DOHH2 (cell line): ENCODE data around the gene ELAPOR1.

ENCODE experiments used
- EZH2phosphoT487 ChIP-seq: fragments of 200-600 bp; sonication (generic); IDR thresholded peaks from 2 replicates; pipeline ENCODE4 v1.6.1; 2017; ENCODE audit warnings: borderline replicate concordance, mild to moderate bottlenecking, antibody characterized with exemption, low read length, moderate library complexity, mixed read lengths
- TF ChIP-seq, protein P1 (sequence below): fragments of 200-600 bp; sonication (generic); IDR thresholded peaks from one replicate; pipeline ENCODE4 v1.5.1; 2014; ENCODE audit warnings: antibody characterized with exemption, mild to moderate bottlenecking, low read depth, low read length; ENCODE audit not compliant: poor library complexity, severe bottlenecking

DNA sequence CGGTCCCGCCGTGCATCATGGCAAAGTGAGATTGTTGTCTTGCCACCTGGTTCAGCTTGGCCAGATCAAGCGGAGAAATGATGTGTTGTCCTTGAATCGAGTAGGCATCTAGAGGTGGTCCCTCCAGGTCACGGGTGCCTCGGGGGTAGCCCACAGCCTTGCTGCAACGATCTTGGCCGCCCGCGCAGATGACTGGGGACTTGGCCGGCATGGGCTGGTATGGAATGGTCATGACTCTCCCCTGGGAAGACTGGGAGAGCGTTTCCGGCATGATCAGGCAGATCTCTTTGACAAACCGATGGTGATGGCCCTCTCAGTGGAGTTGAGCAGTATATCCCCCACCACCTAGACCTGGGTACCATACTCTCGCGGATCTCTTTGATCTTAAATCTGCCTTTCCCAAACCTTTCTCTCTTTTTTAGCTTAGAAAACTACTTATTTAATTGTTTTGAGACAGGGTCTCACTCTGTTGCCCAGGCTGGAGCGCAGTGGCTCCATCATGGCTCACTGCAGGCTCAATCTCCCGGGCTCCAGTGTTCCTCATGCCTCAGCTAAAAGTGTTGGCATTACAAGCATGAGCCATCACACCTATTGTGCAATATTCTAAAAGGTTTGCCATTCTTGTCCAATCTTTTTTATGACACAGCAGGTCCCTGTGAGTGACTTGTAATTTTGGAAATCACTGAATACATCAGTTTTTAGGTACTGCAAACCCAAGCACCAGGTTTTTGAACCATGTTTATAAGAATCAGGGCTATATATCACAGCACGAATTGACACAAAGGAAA lies 9.4 kb upstream of the ELAPOR1 start:
- TF ChIP-seq, protein P1, sequence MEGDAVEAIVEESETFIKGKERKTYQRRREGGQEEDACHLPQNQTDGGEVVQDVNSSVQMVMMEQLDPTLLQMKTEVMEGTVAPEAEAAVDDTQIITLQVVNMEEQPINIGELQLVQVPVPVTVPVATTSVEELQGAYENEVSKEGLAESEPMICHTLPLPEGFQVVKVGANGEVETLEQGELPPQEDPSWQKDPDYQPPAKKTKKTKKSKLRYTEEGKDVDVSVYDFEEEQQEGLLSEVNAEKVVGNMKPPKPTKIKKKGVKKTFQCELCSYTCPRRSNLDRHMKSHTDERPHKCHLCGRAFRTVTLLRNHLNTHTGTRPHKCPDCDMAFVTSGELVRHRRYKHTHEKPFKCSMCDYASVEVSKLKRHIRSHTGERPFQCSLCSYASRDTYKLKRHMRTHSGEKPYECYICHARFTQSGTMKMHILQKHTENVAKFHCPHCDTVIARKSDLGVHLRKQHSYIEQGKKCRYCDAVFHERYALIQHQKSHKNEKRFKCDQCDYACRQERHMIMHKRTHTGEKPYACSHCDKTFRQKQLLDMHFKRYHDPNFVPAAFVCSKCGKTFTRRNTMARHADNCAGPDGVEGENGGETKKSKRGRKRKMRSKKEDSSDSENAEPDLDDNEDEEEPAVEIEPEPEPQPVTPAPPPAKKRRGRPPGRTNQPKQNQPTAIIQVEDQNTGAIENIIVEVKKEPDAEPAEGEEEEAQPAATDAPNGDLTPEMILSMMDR, result no peak
- no peak for TF ChIP-seq EZH2phosphoT487
